SK-N-MC (cell line): ENCODE data around the gene SFT2D2.

Experiments
- EZH2 ChIP-seq: fragments of 200-600 bp; sonication (generic); IDR thresholded peaks from one replicate; pipeline ENCODE4 v1.6.1; 2017; ENCODE audit warnings: antibody characterized with exemption
- FOXP2 ChIP-seq: optimal IDR thresholded peaks from 2 replicates; pipeline ENCODE3; 2011; ENCODE audit warnings: mild to moderate bottlenecking, moderate library complexity; ENCODE audit not compliant: insufficient read depth; ENCODE audit errors: extremely low read length, control extremely low read depth
- POLR2AphosphoS5 ChIP-seq: IDR thresholded peaks from 2 replicates; pipeline ENCODE4 v1.6.1; 2012; ENCODE audit warnings: mild to moderate bottlenecking, low read depth, low read length, borderline replicate concordance

GRCh38 chr1:168295411-168296114 is 69.8 kb downstream of the SFT2D2 start:
- TF ChIP-seq POLR2AphosphoS5 (no peak), EZH2 (no peak), FOXP2 (no peak)
